ENCODE measurements around the gene P2RX4. TPM values are rescaled to one million over a fixed set of nuclear protein-coding genes. Genes with fewer than 3 reads are reported as not detected.

The P2RX4 gene
- total and polyA plus RNA-seq, 2 of the 13 experiments (the other 11 are each of a cell fraction or from before 2014, with no cell fraction given): 13.8 to 30.8 TPM

DNA sequence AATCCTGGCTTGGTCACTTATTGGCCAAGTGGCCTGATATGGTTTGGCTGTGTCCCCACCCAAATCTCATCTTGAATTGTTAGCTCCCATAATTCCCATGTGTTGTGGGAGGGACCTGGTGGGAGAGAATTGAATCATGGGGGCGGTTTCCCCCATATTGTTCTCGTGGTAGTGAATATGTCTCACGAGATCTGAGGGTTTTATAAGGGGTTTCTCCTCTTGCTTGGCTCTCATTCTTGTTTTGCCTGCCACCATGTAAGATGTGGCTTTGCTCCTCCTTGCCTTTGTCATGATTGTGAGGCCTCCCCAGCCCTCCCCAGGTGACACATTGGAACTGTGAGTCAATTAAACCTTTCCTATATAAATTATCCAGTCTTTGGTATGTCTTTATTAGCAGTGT, 18.8 kb upstream of the P2RX4 start:
- DNase-seq (ENCODE audit: low spot score) (no peak), ATAC-seq (no peak), FAIRE-seq (no peak)
- TF ChIP-seq FOXA3 (CRISPR knock-in tag; IDR thresholded peaks at IDR 0.05) (no peak), ZSCAN31 (CRISPR knock-in tag; IDR thresholded peaks at IDR 0.05; ENCODE audit: low read depth) (no peak), ZNF343 (CRISPR knock-in tag; IDR thresholded peaks at IDR 0.05) (no peak)
- TF ChIP-seq, protein P1, sequence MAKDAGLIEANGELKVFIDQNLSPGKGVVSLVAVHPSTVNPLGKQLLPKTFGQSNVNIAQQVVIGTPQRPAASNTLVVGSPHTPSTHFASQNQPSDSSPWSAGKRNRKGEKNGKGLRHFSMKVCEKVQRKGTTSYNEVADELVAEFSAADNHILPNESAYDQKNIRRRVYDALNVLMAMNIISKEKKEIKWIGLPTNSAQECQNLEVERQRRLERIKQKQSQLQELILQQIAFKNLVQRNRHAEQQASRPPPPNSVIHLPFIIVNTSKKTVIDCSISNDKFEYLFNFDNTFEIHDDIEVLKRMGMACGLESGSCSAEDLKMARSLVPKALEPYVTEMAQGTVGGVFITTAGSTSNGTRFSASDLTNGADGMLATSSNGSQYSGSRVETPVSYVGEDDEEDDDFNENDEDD (CRISPR knock-in tag; IDR thresholded peaks at IDR 0.05; ENCODE audit: borderline replicate concordance): no peak
- WGBS (ENCODE audit: low lambda C conversion rate): 0% methylated on average over 3 of the region's 3 CpGs
- no peak overlapping the region for H3K4me2 ChIP-seq (ENCODE audit: low read depth, low read length)
- no peaks in the 10 kb centered on the region for H3K36me3 ChIP-seq (replicated peaks in 1 of 2; ENCODE audit: control insufficient read depth in 1 of 2, insufficient read depth in 2 of 2, low read length in 2 of 2)
- no peaks in the 10 kb centered on the region for H3K9me3 ChIP-seq (ENCODE audit: low read length)
- in situ Hi-C loops (cut with HindIII; ENCODE audit: extremely low pct_ligation_motif_present, low pct_unique_long_range_greater_than_20kb) (no loop called here), intact Hi-C loops (cut with micrococcal nuclease; ENCODE audit: unreplicated experiment) (no loop called here)
- H3K4me3 ChIP-seq (replicated peaks in 1 of 3; ENCODE audit: insufficient read depth in 1 of 3, low read depth in 2 of 3, low read length in 3 of 3): no peak overlapping the region
- ChIA-PET CTCF (ENCODE audit: low intra/inter-chr PET ratio, low total read pairs) (no interaction called here), POLR2A (no interaction called here)
- no TSS peak for BruUV-seq (replicated peaks)
- no peak overlapping the region for H3K27ac ChIP-seq (ENCODE audit: extremely low read length, insufficient read depth, low read length)
- H2AFZ ChIP-seq (ENCODE audit: low read length): no peak overlapping the region
- no peak overlapping the region for H3K9ac ChIP-seq (ENCODE audit: insufficient read depth, low read depth, low read length)
- H4K20me1 ChIP-seq (ENCODE audit: insufficient read depth, low read length): no peaks in the 10 kb centered on the region
- no peaks in the 10 kb centered on the region for H3K4me1 ChIP-seq (ENCODE audit: insufficient read depth, low read length)
- no peaks in the 10 kb centered on the region for H3K79me2 ChIP-seq (ENCODE audit: insufficient read depth, low read length)
- peaks cover 2 to 16% of the 10 kb centered on the region in 2 experiments; a peak in 1 of 5 replicates for H3K27me3 ChIP-seq (ENCODE audit: control insufficient read depth in 1 of 2, insufficient read depth in 2 of 2, low read length in 2 of 2)

DNA sequence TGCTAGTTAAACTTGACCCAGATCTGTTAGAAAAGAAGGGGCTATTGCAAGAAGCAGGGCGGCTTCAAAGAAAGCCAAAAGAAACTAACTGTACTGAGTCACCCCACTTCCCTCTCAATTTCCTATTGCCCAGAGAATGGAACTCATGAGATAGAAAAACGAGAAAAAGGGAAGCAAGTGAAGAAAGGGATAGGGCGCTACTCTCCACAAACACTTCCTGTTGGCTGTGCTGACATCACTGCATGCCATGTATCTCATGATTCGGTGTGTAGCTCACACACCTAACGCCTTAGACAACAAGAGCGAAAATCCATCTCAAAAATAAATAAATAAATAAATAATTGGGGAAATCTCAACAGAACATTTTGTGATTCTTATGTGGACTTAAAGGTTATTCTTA, 13.0 kb upstream of the P2RX4 start:
- DNase-seq (ENCODE audit: low spot score) (no peak), FAIRE-seq (no peak), ATAC-seq (no peak)
- 46% methylated on average over 6 of the region's 6 CpGs for WGBS (ENCODE audit: low lambda C conversion rate)
- POLR2A ChIA-PET: no interaction called here
- no peaks in the 10 kb centered on the region for H4K20me1 ChIP-seq (ENCODE audit: insufficient read depth, low read length)
- no peak overlapping the region for H3K4me2 ChIP-seq (ENCODE audit: low read depth, low read length)
- BruUV-seq (replicated peaks): no TSS peak
- H3K9me3 ChIP-seq (ENCODE audit: low read length): no peaks in the 10 kb centered on the region
- in situ Hi-C loops (cut with HindIII; ENCODE audit: extremely low pct_ligation_motif_present, low pct_unique_long_range_greater_than_20kb) (no loop called here), intact Hi-C loops (cut with micrococcal nuclease; ENCODE audit: unreplicated experiment) (no loop called here)
- no peaks in the 10 kb centered on the region for H3K79me2 ChIP-seq (ENCODE audit: insufficient read depth, low read length)
- H3K9ac ChIP-seq (ENCODE audit: insufficient read depth, low read depth, low read length): no peak overlapping the region
- H3K4me1 ChIP-seq (ENCODE audit: insufficient read depth, low read length): no peaks in the 10 kb centered on the region
- no peaks in the 10 kb centered on the region for H3K36me3 ChIP-seq (replicated peaks in 1 of 2; ENCODE audit: control insufficient read depth in 1 of 2, insufficient read depth in 2 of 2, low read length in 2 of 2)
- H3K27me3 ChIP-seq (ENCODE audit: control insufficient read depth in 1 of 2, insufficient read depth in 2 of 2, low read length in 2 of 2): peaks cover 0 to 7% of the 10 kb centered on the region in 2 experiments; a peak in 1 of 5 replicates
- no peak overlapping the region for H3K27ac ChIP-seq (ENCODE audit: extremely low read length, insufficient read depth, low read length)
- H3K4me3 ChIP-seq (replicated peaks in 1 of 3; ENCODE audit: insufficient read depth in 1 of 3, low read depth in 2 of 3, low read length in 3 of 3): no peak overlapping the region
- H2AFZ ChIP-seq (ENCODE audit: low read length): no peak overlapping the region
- CTCF ChIA-PET (ENCODE audit: low intra/inter-chr PET ratio, low total read pairs): no interaction called here
- TF ChIP-seq GTF2F1 (IDR thresholded peaks at IDR 0.05; ENCODE audit: low read length) (no peak), RBM22 (optimal IDR thresholded peaks at IDR 0.05; ENCODE audit: low read length) (no peak), IKZF4 (CRISPR knock-in tag; IDR thresholded peaks at IDR 0.05; ENCODE audit: borderline replicate concordance, low read depth, not compliant biosample characterization) (no peak), PAWR (CRISPR knock-in tag; IDR thresholded peaks at IDR 0.05; ENCODE audit: borderline replicate concordance) (no peak), ONECUT2 (CRISPR knock-in tag; IDR thresholded peaks at IDR 0.05) (no peak), MIXL1 (CRISPR knock-in tag; IDR thresholded peaks at IDR 0.05) (no peak), ZFYVE20 (CRISPR knock-in tag; IDR thresholded peaks at IDR 0.05; ENCODE audit: borderline replicate concordance, low read depth) (no peak), ZNF451 (CRISPR knock-in tag; IDR thresholded peaks at IDR 0.05) (no peak)
- TF ChIP-seq, protein P2, sequence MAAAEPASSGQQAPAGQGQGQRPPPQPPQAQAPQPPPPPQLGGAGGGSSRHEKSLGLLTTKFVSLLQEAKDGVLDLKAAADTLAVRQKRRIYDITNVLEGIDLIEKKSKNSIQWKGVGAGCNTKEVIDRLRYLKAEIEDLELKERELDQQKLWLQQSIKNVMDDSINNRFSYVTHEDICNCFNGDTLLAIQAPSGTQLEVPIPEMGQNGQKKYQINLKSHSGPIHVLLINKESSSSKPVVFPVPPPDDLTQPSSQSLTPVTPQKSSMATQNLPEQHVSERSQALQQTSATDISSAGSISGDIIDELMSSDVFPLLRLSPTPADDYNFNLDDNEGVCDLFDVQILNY (CRISPR knock-in tag; conservative IDR thresholded peaks at IDR 0.05): no peak
- TF ChIP-seq, protein P3, sequence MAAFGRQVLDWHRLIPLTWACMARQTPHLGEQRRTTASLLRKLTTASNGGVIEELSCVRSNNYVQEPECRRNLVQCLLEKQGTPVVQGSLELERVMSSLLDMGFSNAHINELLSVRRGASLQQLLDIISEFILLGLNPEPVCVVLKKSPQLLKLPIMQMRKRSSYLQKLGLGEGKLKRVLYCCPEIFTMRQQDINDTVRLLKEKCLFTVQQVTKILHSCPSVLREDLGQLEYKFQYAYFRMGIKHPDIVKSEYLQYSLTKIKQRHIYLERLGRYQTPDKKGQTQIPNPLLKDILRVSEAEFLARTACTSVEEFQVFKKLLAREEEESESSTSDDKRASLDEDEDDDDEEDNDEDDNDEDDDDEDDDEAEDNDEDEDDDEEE (CRISPR knock-in tag; IDR thresholded peaks at IDR 0.05): no peak
- TF ChIP-seq, protein P4, sequence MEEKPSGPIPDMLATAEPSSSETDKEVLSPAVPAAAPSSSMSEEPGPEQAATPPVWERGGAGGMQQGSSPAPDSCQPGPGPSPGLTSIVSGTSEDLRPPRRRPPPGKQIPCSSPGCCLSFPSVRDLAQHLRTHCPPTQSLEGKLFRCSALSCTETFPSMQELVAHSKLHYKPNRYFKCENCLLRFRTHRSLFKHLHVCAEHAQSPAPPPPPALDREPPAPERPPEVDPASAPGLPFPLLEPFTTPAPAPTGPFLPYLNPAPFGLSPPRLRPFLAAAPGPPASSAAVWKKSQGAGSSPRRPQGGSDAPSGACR (CRISPR knock-in tag; IDR thresholded peaks at IDR 0.05): no peak
- TF ChIP-seq, protein P5, sequence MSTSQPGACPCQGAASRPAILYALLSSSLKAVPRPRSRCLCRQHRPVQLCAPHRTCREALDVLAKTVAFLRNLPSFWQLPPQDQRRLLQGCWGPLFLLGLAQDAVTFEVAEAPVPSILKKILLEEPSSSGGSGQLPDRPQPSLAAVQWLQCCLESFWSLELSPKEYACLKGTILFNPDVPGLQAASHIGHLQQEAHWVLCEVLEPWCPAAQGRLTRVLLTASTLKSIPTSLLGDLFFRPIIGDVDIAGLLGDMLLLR (CRISPR knock-in tag; IDR thresholded peaks at IDR 0.05): no peak
